SU-DHL-6 (cell line): Measurements from ENCODE around the gene SUMO1.

Experiments
- H2AFZ ChIP-seq: fragments of 200-600 bp; sonication (generic); 2 replicates; pipeline ENCODE4 v1.6.1; 2014; ENCODE audit warnings: low read depth, mild to moderate bottlenecking, moderate library complexity, mixed read lengths, antibody characterized with exemption, low read length; ENCODE audit not compliant: severe bottlenecking
- H3F3A ChIP-seq: fragments of 200-600 bp; shearing (Covaris generic); 2 replicates; pipeline ENCODE4 v1.6.0; 2016; ENCODE audit warnings: antibody characterized with exemption, mild to moderate bottlenecking; ENCODE audit not compliant: insufficient read depth
- H3K27ac ChIP-seq: fragments of 200-600 bp; sonication (generic); 2 replicates; pipeline ENCODE4 v1.5.1; 2016; ENCODE audit warnings: low read depth, mild to moderate bottlenecking, low read length, moderate library complexity, mixed read lengths
- H3K27me3 ChIP-seq: fragments of 200-600 bp; sonication (generic), shearing (Covaris generic); 2 replicates; pipeline ENCODE4 v1.6.0; 2014; ENCODE audit warnings: mild to moderate bottlenecking, low read length
- H3K36me3 ChIP-seq: fragments of 200-600 bp; sonication (generic); 2 replicates; pipeline ENCODE4 v1.6.1; 2014; ENCODE audit warnings: mild to moderate bottlenecking, low read length, mixed read lengths
- H3K4me2 ChIP-seq: fragments of 300-600, 200-600 bp; shearing (Covaris generic), sonication (generic); 2 replicates; pipeline ENCODE4 v1.6.0; 2014; ENCODE audit warnings: low read length, low read depth, mild to moderate bottlenecking; ENCODE audit not compliant: poor library complexity, severe bottlenecking
- H3K4me3 ChIP-seq: fragments of 200-600 bp; sonication (generic); 2 replicates; pipeline ENCODE4 v1.5.1; 2014; ENCODE audit warnings: antibody characterized with exemption, low read length, mild to moderate bottlenecking, mixed read lengths; ENCODE audit not compliant: insufficient read depth, poor library complexity, severe bottlenecking
- H3K79me2 ChIP-seq: fragments of 200-600 bp; sonication (generic); 2 replicates; pipeline ENCODE4 v1.6.1; 2014; ENCODE audit warnings: mild to moderate bottlenecking, low read length, moderate library complexity; ENCODE audit not compliant: insufficient read depth
- H3K9ac ChIP-seq: fragments of 200-600 bp; sonication (generic); 2 replicates; pipeline ENCODE4 v1.7.0; 2014; ENCODE audit warnings: mild to moderate bottlenecking, low read length
- H3K9me2 ChIP-seq: fragments of 200-600 bp; sonication (generic); replicated peaks from 2 replicates; pipeline ENCODE4 v1.6.1; 2014; ENCODE audit warnings: low read length; ENCODE audit not compliant: insufficient read depth
- H3K9me3 ChIP-seq: fragments of 200-600 bp; sonication (generic); 2 replicates; pipeline ENCODE4 v1.6.1; 2014; ENCODE audit warnings: low read length, mixed read lengths; ENCODE audit not compliant: insufficient read depth
- H4K20me1 ChIP-seq: fragments of 200-600 bp; sonication (generic); 2 replicates; pipeline ENCODE4 v1.6.1; 2014; ENCODE audit warnings: low read depth, mild to moderate bottlenecking, antibody characterized with exemption, low read length, moderate library complexity, mixed read lengths
- EZH2phosphoT487 ChIP-seq: fragments of 200-600 bp; sonication (generic), shearing (Covaris generic); conservative IDR thresholded peaks from 2 replicates; pipeline ENCODE4 v1.6.1; 2018; ENCODE audit warnings: mild to moderate bottlenecking, antibody characterized with exemption, low read length, moderate library complexity, mixed read lengths
- TF ChIP-seq, protein P1 (sequence below): fragments of 200-600 bp; sonication (generic); IDR thresholded peaks from one replicate; pipeline ENCODE4 v1.5.1; 2017; ENCODE audit warnings: antibody characterized with exemption, mild to moderate bottlenecking, low read length, moderate library complexity; ENCODE audit not compliant: insufficient read depth, poor library complexity, severe bottlenecking

The SUMO1 gene

DNA sequence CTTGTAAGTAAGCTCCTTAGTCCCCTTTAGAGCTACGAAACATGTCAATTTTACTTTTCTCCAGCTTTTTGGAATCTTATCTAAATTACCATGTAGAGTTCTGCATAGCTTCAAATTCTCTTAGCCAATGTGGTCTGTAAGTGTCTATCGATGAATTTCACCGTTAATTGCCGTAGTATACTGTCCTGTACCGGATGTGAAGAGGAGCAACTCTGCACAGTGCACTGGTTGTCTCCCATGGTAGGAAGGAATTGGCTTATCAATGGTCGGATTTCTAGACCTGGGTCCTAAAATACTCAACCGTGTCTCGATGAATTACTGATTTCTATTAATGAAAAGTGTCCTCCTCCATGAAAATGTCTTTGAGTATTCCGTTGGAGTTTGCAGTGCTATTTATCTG is 29.1 kb upstream of the SUMO1 start:
- H3K27ac ChIP-seq: peak overlapping the region; percentile 90
- H3K36me3 ChIP-seq: peaks cover 9% of the 10 kb centered on the region
- H3K9ac ChIP-seq: peak overlapping the region; percentile 97
- H3F3A ChIP-seq: peaks cover 34% of the 10 kb centered on the region
- no peak overlapping the region for H2AFZ ChIP-seq
- peaks cover 69% of the 10 kb centered on the region for H3K79me2 ChIP-seq
- H3K4me2 ChIP-seq: peak overlapping the region; percentile 99
- TF ChIP-seq EZH2phosphoT487: no peak
- TF ChIP-seq, protein P1, sequence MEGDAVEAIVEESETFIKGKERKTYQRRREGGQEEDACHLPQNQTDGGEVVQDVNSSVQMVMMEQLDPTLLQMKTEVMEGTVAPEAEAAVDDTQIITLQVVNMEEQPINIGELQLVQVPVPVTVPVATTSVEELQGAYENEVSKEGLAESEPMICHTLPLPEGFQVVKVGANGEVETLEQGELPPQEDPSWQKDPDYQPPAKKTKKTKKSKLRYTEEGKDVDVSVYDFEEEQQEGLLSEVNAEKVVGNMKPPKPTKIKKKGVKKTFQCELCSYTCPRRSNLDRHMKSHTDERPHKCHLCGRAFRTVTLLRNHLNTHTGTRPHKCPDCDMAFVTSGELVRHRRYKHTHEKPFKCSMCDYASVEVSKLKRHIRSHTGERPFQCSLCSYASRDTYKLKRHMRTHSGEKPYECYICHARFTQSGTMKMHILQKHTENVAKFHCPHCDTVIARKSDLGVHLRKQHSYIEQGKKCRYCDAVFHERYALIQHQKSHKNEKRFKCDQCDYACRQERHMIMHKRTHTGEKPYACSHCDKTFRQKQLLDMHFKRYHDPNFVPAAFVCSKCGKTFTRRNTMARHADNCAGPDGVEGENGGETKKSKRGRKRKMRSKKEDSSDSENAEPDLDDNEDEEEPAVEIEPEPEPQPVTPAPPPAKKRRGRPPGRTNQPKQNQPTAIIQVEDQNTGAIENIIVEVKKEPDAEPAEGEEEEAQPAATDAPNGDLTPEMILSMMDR: no peak
- H3K9me2 ChIP-seq: no peaks in the 10 kb centered on the region
- no peaks in the 10 kb centered on the region for H3K27me3 ChIP-seq
- peak overlapping the region; percentile 99 for H3K4me3 ChIP-seq
- no peaks in the 10 kb centered on the region for H3K9me3 ChIP-seq
- peaks cover 39% of the 10 kb centered on the region for H4K20me1 ChIP-seq

DNA sequence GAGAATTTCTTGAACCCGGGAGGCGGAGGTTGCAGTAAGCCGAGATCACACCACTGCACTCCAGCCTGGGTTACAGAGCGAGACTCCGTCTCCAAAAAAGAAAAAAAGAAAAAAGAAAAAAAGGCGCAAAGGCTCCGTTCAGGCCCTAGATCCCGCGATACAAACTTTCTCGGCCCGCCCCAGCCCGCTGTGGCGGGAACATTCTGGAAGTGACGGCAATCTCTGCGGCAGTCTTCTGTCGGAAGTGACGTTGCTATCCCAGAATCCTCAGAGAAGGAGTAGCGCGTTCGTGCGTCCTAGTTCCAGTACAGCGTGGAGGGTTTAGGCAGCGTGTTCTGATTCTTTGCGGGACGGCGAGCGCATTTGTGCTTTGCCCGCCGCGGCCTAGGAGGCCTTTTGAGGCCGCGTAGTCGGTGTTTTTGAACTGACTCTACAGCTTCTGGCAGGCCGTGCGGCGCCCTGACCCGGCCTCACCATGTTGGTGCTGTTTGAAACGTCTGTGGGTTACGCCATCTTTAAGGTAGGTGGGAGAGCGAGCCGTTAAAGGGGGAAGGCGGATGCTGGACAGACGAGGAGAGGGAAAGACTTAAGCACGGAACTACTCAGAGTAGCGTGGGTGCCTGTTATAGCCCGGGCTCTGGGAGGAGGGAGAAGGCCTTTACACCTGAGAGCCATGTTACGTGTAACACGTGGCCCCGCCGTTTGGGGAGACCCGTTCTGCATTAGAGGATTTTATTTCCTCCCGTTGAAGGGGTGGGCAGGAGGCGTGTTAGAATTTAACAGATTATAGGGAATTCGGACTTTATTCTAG is 27.3 kb upstream of the SUMO1 start, which contains the start of gene NOP58:
TSS of gene NOP58 (plus strand) at position 297 of the 811 bp plus-strand sequence. CDS start at position 476, 179 bp downstream.
- peaks cover 31% of the 10 kb centered on the region for H4K20me1 ChIP-seq
- no peaks in the 10 kb centered on the region for H3K9me3 ChIP-seq
- H3F3A ChIP-seq: peaks cover 29% of the 10 kb centered on the region
- H2AFZ ChIP-seq: peak within 1 kb of the TSS; percentile 78
- peak within 1 kb of the TSS; percentile 99 for H3K4me2 ChIP-seq
- no peaks in the 10 kb centered on the region for H3K27me3 ChIP-seq
- H3K9ac ChIP-seq: peak within 1 kb of the TSS; percentile 97
- peak within 1 kb of the TSS; percentile 99 for H3K4me3 ChIP-seq
- peaks cover 9% of the 10 kb centered on the region for H3K36me3 ChIP-seq
- no peak for TF ChIP-seq EZH2phosphoT487
- TF ChIP-seq, protein P1: no peak
- H3K27ac ChIP-seq: peak within 1 kb of the TSS; percentile 90
- peaks cover 51% of the 10 kb centered on the region for H3K79me2 ChIP-seq
- no peaks in the 10 kb centered on the region for H3K9me2 ChIP-seq

DNA sequence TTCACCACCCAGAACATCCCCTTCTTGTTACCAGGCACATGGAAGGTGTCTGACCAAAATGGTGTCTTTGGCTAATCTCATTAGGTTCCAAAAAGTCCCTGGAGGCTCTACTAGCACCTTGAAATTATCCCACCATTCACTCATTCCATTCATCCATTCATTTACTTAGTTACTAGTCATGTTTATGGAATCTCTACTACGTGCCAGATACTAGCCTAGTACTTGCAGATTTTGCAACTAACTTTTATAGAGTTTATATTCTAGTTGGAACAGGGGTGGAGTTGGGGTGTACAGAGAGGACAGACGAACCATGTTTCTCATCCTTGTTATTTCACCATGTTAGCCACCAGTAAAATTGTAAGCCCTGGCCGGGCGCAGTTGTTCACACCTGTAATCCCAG is 23.1 kb upstream of the SUMO1 start:
- no peak overlapping the region for H2AFZ ChIP-seq
- no peak overlapping the region for H3K9ac ChIP-seq
- no peak overlapping the region for H3K27ac ChIP-seq
- no peaks in the 10 kb centered on the region for H3K27me3 ChIP-seq
- H3F3A ChIP-seq: peaks cover 6% of the 10 kb centered on the region
- H3K36me3 ChIP-seq: no peaks in the 10 kb centered on the region
- no peak overlapping the region for H3K4me3 ChIP-seq
- no peaks in the 10 kb centered on the region for H4K20me1 ChIP-seq
- H3K9me3 ChIP-seq: no peaks in the 10 kb centered on the region
- TF ChIP-seq, protein P1: no peak
- no peak for TF ChIP-seq EZH2phosphoT487
- no peak overlapping the region for H3K4me2 ChIP-seq
- no peaks in the 10 kb centered on the region for H3K9me2 ChIP-seq
- H3K79me2 ChIP-seq: peaks cover 10% of the 10 kb centered on the region
